ENCODE data around the gene MAP3K10. TPM values are rescaled to one million over a fixed set of nuclear protein-coding genes. Genes with fewer than 3 reads are reported as not detected.

The MAP3K10 gene
- polyA plus RNA-seq, 1 donor from 2014 or later: 18.3 TPM

GRCh38 chr19:40253611-40254092 is 62.4 kb downstream of the MAP3K10 start:
- H3K27me3 ChIP-seq (ENCODE audit: insufficient read depth, low read depth, low read length): no peaks in the 10 kb centered on the region
- no peak for TF ChIP-seq CTCF (IDR thresholded peaks at IDR 0.05; ENCODE audit: poor library complexity, severe bottlenecking)
- TF ChIP-seq EP300 (conservative IDR thresholded peaks at IDR 0.05; ENCODE audit: poor library complexity, severe bottlenecking): no peak
- no peak for TF ChIP-seq POLR2AphosphoS5 (IDR thresholded peaks at IDR 0.05)
- no peak for TF ChIP-seq EZH2 (IDR thresholded peaks at IDR 0.05; ENCODE audit: borderline replicate concordance, insufficient read depth, low read length, poor library complexity, severe bottlenecking)
- TF ChIP-seq SMC3 (conservative IDR thresholded peaks at IDR 0.05; ENCODE audit: poor library complexity): no peak
- TF ChIP-seq TAF1 (IDR thresholded peaks at IDR 0.05; ENCODE audit: low read depth): no peak
- TF ChIP-seq MXI1 (conservative IDR thresholded peaks at IDR 0.05; ENCODE audit: poor library complexity, severe bottlenecking): no peak
- no peak for TF ChIP-seq RAD21 (conservative IDR thresholded peaks at IDR 0.05)
- no peak for TF ChIP-seq REST (IDR thresholded peaks at IDR 0.05; ENCODE audit: borderline replicate concordance)
- H3K9me2 ChIP-seq (ENCODE audit: insufficient read depth, low read length): no peaks in the 10 kb centered on the region
- H3K79me2 ChIP-seq (replicated peaks; ENCODE audit: insufficient read depth, low read length): no peaks in the 10 kb centered on the region
- H3K9me3 ChIP-seq (ENCODE audit: low read length): no peaks in the 10 kb centered on the region
- H3K27ac ChIP-seq (ENCODE audit: low read length): no peak overlapping the region
- H3K9ac ChIP-seq (ENCODE audit: low read length): no peak overlapping the region
- no peaks in the 10 kb centered on the region for H3F3A ChIP-seq (ENCODE audit: insufficient read depth, low read length, poor library complexity, severe bottlenecking)
- no peak overlapping the region for H3K4me2 ChIP-seq (ENCODE audit: low read length)
- H3K4me3 ChIP-seq (ENCODE audit: low read length): no peak overlapping the region
- H2AFZ ChIP-seq (ENCODE audit: low read depth, low read length): no peak overlapping the region
- no peaks in the 10 kb centered on the region for H3K36me3 ChIP-seq (ENCODE audit: insufficient read depth, low read length)
- no peaks in the 10 kb centered on the region for H4K20me1 ChIP-seq (ENCODE audit: insufficient read depth)

- Histone ChIP-seq H3K27ac (ENCODE audit: low read length) (no peak overlapping the region), H3F3A (ENCODE audit: insufficient read depth, low read length, poor library complexity, severe bottlenecking) (no peaks in the 10 kb centered on the region), H3K4me2 (ENCODE audit: low read length) (no peak overlapping the region), H3K79me2 (replicated peaks; ENCODE audit: insufficient read depth, low read length) (no peaks in the 10 kb centered on the region), H3K4me3 (ENCODE audit: low read length) (no peak overlapping the region), H2AFZ (ENCODE audit: low read depth, low read length) (no peak overlapping the region), H3K36me3 (ENCODE audit: insufficient read depth, low read length) (no peaks in the 10 kb centered on the region), H4K20me1 (ENCODE audit: insufficient read depth) (no peaks in the 10 kb centered on the region), H3K27me3 (ENCODE audit: insufficient read depth, low read depth, low read length) (no peaks in the 10 kb centered on the region), H3K9me3 (ENCODE audit: low read length) (no peaks in the 10 kb centered on the region), H3K9ac (ENCODE audit: low read length) (no peak overlapping the region), H3K9me2 (ENCODE audit: insufficient read depth, low read length) (no peaks in the 10 kb centered on the region)
- no peak for TF ChIP-seq MXI1 (conservative IDR thresholded peaks at IDR 0.05; ENCODE audit: poor library complexity, severe bottlenecking)
- no peak for TF ChIP-seq CTCF (IDR thresholded peaks at IDR 0.05; ENCODE audit: poor library complexity, severe bottlenecking)
- TF ChIP-seq TAF1 (IDR thresholded peaks at IDR 0.05; ENCODE audit: low read depth): no peak
- TF ChIP-seq RAD21 (conservative IDR thresholded peaks at IDR 0.05): no peak
- TF ChIP-seq EZH2 (IDR thresholded peaks at IDR 0.05; ENCODE audit: borderline replicate concordance, insufficient read depth, low read length, poor library complexity, severe bottlenecking): no peak
These were observed 63.6 kb downstream of the MAP3K10 start for GRCh38 chr19:40254714-40255418.

Data from neural cell (in vitro differentiated cells).